Keratinocyte (primary cell): ENCODE data around the gene RARRES1. TPM values are rescaled to one million over a fixed set of nuclear protein-coding genes. Genes with fewer than 3 reads are reported as not detected.

Source experiments
- DNase-seq: peaks from one replicate; pipeline ENCODE4 v3.0.0-alpha.2; 2011; ENCODE audit warnings: low read depth, missing footprints, low spot score
- FAIRE-seq: peaks from 2 replicates; lab custom pipeline; 2011; peaks lifted over from hg19 to GRCh38; lab: Jason Lieb, UNC
- H2AFZ ChIP-seq: 2 replicates; pipeline ENCODE4 v1.6.0; 2012; ENCODE audit warnings: low read length, control low read depth, inconsistent platforms; ENCODE audit not compliant: control insufficient read depth
- H3K27ac ChIP-seq: 2 replicates; pipeline ENCODE4 v1.5.1; 2011; ENCODE audit warnings: low read length; ENCODE audit not compliant: control insufficient read depth, insufficient read depth
- H3K27me3 ChIP-seq: 3 replicates; pipeline ENCODE4 v1.6.0; 2011; ENCODE audit warnings: low read length; ENCODE audit not compliant: control insufficient read depth, insufficient read depth; ENCODE audit errors: extremely low read depth
- H3K36me3 ChIP-seq, 2 experiments: 2 replicates in 1 of 2; 3 replicates in 1 of 2; pipeline ENCODE4 v1.5.1; 2011; ENCODE audit warnings: low read length in 2 of 2, mild to moderate bottlenecking in 1 of 2; ENCODE audit not compliant: control insufficient read depth in 2 of 2, insufficient read depth in 2 of 2; ENCODE audit errors: extremely low read depth in 1 of 2
- H3K4me1 ChIP-seq: 3 replicates; pipeline ENCODE4 v1.5.1; 2011; ENCODE audit warnings: low read length; ENCODE audit not compliant: control insufficient read depth, insufficient read depth; ENCODE audit errors: extremely low read depth
- H3K4me2 ChIP-seq: 3 replicates; pipeline ENCODE4 v1.6.0; 2011; ENCODE audit warnings: low read depth, low read length; ENCODE audit not compliant: control insufficient read depth, insufficient read depth; ENCODE audit errors: extremely low read depth
- H3K4me3 ChIP-seq, 3 experiments: fragments of 200-600 bp in 1 of 3; sonication (generic) in 1 of 3; 2 replicates in 2 of 3; 3 replicates in 1 of 3; pipeline ENCODE4 v1.5.1; 2011 to 2016; ENCODE audit warnings: low read length in 3 of 3, mild to moderate bottlenecking in 3 of 3, control low read depth in 2 of 3, inconsistent platforms in 1 of 3, low read depth in 1 of 3, mixed read lengths in 1 of 3, mixed run types in 1 of 3, moderate library complexity in 1 of 3; ENCODE audit not compliant: control insufficient read depth in 2 of 3, insufficient read depth in 2 of 3; ENCODE audit errors: extremely low read depth in 1 of 3
- H3K79me2 ChIP-seq: 2 replicates; pipeline ENCODE4 v1.6.0; 2012; ENCODE audit warnings: low read length; ENCODE audit not compliant: control insufficient read depth, insufficient read depth
- H3K9ac ChIP-seq: 3 replicates; pipeline ENCODE4 v1.6.0; 2011; ENCODE audit warnings: low read length; ENCODE audit not compliant: control insufficient read depth, insufficient read depth; ENCODE audit errors: extremely low read depth
- H3K9me1 ChIP-seq: 3 replicates; pipeline ENCODE4 v1.6.0; 2011; ENCODE audit warnings: low read length; ENCODE audit not compliant: control insufficient read depth, insufficient read depth; ENCODE audit errors: extremely low read depth
- H3K9me3 ChIP-seq: 2 replicates; pipeline ENCODE4 v1.5.1; 2012; ENCODE audit warnings: low read depth, low read length; ENCODE audit not compliant: control insufficient read depth
- H4K20me1 ChIP-seq: 3 replicates; pipeline ENCODE4 v1.6.0; 2011; ENCODE audit warnings: low read length; ENCODE audit not compliant: control insufficient read depth, insufficient read depth; ENCODE audit errors: extremely low read depth
- EZH2 ChIP-seq: IDR thresholded peaks from one replicate; pipeline ENCODE4 v1.6.1; 2012; ENCODE audit warnings: inconsistent platforms, mild to moderate bottlenecking, low read length, moderate library complexity
- dilution Hi-C: fragments of 300-500 bp; cut with MboI; formaldehyde crosslinking; loops from one replicate; pipeline ENCODE4 v1.7.0; 2020; ENCODE audit warnings: low sequenced_read_pairs; ENCODE audit not compliant: extremely low pct_ligation_motif_present
- polyA plus RNA-seq, 5 experiments: library from polyadenylated mRNA; depleted of rRNA in 3 of 5; stranded (reverse) in 3 of 5; stranded (forward) in 1 of 5; unstranded in 1 of 5; fragments of >200 nt; gene quantifications; 1 replicate in 1 of 5; 2 replicates in 3 of 5; 3 replicates in 1 of 5; pipeline versions ENCODE4 v1.2.1 to v1.2.3, GENCODE V29; 2011 to 2012; ENCODE audit warnings: missing spikeins in 2 of 5, low read depth in 1 of 5, low replicate concordance in 1 of 5
- TF ChIP-seq, protein P1 (sequence below), 3 experiments: IDR thresholded peaks in 1 of 3; conservative IDR thresholded peaks in 1 of 3; optimal IDR thresholded peaks in 1 of 3; 2 replicates in 2 of 3; 3 replicates in 1 of 3; pipeline versions ENCODE3 to v1.5.1; 2011; ENCODE audit warnings: low read length in 3 of 3, mild to moderate bottlenecking in 3 of 3, moderate library complexity in 2 of 3, control low read depth in 1 of 3, inconsistent platforms in 1 of 3; ENCODE audit not compliant: insufficient read depth in 2 of 3; ENCODE audit errors: extremely low read depth in 1 of 3

RARRES1 gene
- polyA plus RNA-seq, 1 donor (not counting 4 experiments of a cell fraction or from before 2014, with no cell fraction given) = not detected

DNA sequence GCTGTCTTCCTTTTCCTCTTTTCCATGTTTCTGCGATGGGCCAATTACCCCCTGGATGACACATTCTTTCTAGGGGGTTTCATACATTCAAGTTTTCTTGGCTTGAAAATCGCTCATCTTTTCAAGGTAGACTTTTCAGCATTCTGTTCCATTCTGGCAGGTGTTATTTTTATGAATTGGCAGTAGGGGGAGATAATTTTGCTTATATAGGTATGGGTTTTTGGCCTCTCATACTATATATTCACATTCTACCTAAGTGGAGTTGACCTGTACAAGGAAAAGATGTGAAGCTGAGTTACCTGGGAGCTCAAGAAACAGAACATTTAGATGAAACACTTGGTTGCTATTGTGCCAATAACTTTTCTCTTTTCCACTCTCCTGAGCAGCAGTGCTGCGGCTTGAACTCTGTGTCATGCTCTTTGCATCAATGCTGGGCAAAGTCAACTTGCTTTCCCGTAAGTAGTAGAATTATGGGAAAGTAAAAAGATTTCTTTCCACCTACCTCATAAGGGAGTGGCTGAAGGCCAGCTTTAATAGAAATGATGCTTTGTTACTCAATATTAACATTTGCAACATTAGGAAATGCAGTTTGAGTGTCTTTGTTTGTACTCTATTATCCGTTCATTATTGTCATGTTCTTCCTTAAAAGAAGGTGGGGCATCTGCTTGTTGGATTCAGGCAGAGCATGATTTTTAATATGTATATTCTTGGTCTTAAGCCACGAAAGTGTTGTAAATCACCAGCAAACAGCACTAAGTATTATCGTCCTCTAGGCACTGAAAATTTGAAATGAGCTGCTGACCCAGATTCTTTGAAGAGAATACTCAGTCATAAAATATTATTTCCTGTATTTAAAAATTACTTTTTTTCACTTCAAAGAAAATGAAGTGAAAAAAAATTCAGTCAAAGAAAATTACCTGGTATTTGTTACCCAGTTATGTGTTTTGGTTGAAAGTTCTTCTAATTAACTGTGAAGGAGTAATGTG is 41.9 kb upstream of the RARRES1 start:
- no peak overlapping the region for H3K4me2 ChIP-seq
- H3K9me1 ChIP-seq = no peaks in the 10 kb centered on the region
- H3K4me3 ChIP-seq = no peak overlapping the region
- no peaks in the 10 kb centered on the region for H3K27me3 ChIP-seq
- no peak for DNase-seq
- no peaks in the 10 kb centered on the region for H3K9me3 ChIP-seq
- no peak overlapping the region for H3K9ac ChIP-seq
- no peak for FAIRE-seq
- dilution Hi-C loops = no loop called here
- no peaks in the 10 kb centered on the region for H3K36me3 ChIP-seq
- no peak for TF ChIP-seq EZH2
- TF ChIP-seq, protein P1, sequence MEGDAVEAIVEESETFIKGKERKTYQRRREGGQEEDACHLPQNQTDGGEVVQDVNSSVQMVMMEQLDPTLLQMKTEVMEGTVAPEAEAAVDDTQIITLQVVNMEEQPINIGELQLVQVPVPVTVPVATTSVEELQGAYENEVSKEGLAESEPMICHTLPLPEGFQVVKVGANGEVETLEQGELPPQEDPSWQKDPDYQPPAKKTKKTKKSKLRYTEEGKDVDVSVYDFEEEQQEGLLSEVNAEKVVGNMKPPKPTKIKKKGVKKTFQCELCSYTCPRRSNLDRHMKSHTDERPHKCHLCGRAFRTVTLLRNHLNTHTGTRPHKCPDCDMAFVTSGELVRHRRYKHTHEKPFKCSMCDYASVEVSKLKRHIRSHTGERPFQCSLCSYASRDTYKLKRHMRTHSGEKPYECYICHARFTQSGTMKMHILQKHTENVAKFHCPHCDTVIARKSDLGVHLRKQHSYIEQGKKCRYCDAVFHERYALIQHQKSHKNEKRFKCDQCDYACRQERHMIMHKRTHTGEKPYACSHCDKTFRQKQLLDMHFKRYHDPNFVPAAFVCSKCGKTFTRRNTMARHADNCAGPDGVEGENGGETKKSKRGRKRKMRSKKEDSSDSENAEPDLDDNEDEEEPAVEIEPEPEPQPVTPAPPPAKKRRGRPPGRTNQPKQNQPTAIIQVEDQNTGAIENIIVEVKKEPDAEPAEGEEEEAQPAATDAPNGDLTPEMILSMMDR (optimal IDR thresholded peaks at IDR 0.05 in 1 of 3, IDR thresholded peaks at IDR 0.05 in 1 of 3, conservative IDR thresholded peaks at IDR 0.05 in 1 of 3; ENCODE audit: extremely low read depth in 1 of 3, insufficient read depth in 2 of 3, low read length in 3 of 3) = peak in 1 of 3 experiments; percentile 4
- H3K79me2 ChIP-seq = no peaks in the 10 kb centered on the region
- no peaks in the 10 kb centered on the region for H4K20me1 ChIP-seq
- peaks cover 4% of the 10 kb centered on the region for H3K4me1 ChIP-seq
- H3K27ac ChIP-seq = no peak overlapping the region
- H2AFZ ChIP-seq = no peak overlapping the region

DNA sequence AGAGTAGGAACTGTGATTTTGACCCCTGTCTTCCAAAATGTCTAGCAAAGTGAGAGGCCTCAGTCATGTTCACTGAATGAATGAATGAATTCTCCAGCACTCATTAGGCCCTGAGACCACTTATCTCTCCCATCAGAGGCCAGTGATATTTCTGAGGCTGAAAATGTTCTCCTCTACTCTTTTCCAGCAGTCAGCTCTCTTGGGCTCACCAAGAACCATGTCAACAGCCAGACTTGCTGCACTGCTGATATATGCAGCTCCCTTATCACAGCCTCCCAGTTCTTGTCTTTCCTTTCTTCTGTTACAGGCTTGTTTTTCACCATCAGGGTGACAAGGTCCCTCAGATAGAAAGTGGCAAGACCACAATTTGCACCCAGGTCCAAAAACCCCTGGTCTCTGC is 40.9 kb upstream of the RARRES1 start:
- Histone ChIP-seq H3K9ac (no peak overlapping the region), H3K27ac (no peak overlapping the region), H3K36me3 (no peaks in the 10 kb centered on the region), H2AFZ (no peak overlapping the region), H3K9me3 (no peaks in the 10 kb centered on the region), H3K4me1 (peaks cover 4% of the 10 kb centered on the region), H3K79me2 (no peaks in the 10 kb centered on the region), H3K27me3 (no peaks in the 10 kb centered on the region), H3K9me1 (no peaks in the 10 kb centered on the region), H4K20me1 (no peaks in the 10 kb centered on the region), H3K4me2 (no peak overlapping the region), H3K4me3 (no peak overlapping the region)
- TF ChIP-seq, protein P1 (optimal IDR thresholded peaks at IDR 0.05 in 1 of 3, IDR thresholded peaks at IDR 0.05 in 1 of 3, conservative IDR thresholded peaks at IDR 0.05 in 1 of 3; ENCODE audit: extremely low read depth in 1 of 3, insufficient read depth in 2 of 3, low read length in 3 of 3) = no peak
- no peak for TF ChIP-seq EZH2
- FAIRE-seq = no peak
- dilution Hi-C loops = no loop called here
- no peak for DNase-seq
